Adipose tissue (tissue), 3 donors: ENCODE data around the gene KLK2. TPM values are rescaled to one million over a fixed set of nuclear protein-coding genes. Genes with fewer than 3 reads are reported as not detected.

Experiments
- H3K27ac ChIP-seq: one replicate; pipeline ENCODE4 v1.5.1; 2013; ENCODE audit warnings: low read depth, low read length
- WGBS, 3 donors: extraction: QIAGEN DNeasy Blood & Tissue Kit; methylation state at CpG; one replicate each; pipeline ENCODE4 v1.1.7; 2013; 5-methylcytosine and 5-hydroxymethylcytosine counted together
- polyA plus RNA-seq, 3 donors: library from polyadenylated mRNA; stranded (reverse); fragments of 200-250 nt; gene quantifications; one replicate each; pipeline ENCODE4 v1.2.3, GENCODE V29; 2013
- donor health status: healthy with polysubstance abuse.
- donor health status: Bipolar disorder and iron deficiency.
- donor health status: healthy.

The KLK2 gene
- polyA plus RNA-seq, 3 donors, result 0.03 TPM; not detected in 2

DNA sequence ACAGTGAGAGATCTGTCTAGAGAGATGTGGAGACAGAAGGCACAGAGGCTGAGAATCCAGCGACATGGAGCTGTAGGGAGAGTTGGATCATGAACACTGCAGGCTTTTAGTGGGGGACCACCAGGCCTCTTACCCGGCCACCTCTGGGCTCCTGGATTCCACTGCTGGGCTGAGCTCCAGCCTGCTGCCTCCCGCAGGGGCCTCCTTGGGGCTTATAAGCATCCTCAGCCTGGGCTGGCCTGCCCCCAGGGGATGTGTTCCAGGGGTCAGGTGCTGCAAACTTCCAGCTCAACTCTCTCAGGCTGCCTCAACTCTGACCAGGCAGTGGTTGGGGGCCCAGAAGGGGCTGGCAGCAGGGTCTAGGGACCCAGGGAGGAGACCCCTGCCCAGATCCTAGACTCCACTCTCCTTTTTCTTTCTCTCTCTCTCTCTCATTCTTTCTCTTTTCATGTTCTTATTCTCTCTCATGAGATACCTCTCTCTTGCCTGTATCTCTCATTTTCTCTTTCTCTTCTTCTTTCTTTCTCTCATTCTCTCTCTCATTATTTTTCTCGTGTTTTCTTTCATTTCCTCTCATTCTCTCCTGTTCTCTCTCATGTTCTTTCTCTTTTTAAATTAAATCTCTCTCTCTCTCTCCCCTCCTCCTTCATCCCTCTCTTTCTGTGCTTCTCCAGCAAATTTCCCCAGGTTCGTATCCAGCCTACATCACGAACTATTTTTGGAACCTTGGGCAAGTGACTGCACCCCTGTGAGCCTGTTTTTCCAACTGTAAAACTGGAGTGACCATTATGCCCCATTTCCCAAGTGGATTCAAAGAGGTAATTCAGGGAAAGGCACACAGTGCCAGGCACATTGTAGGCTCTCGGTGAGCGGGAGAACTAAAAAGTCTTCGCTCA is 38.2 kb downstream of the KLK2 start, which contains the start of gene KLK4:
Gene KLK4 (minus strand): TSS at position 190 of the 896 bp plus-strand sequence. CDS start 657 bp downstream, outside the sequence.
- WGBS, 3 donors, result 53 to 61% (median 56%) methylated on average over 9 of the region's 9 CpGs
- H3K27ac ChIP-seq, result no peak within 1 kb of the TSS

DNA sequence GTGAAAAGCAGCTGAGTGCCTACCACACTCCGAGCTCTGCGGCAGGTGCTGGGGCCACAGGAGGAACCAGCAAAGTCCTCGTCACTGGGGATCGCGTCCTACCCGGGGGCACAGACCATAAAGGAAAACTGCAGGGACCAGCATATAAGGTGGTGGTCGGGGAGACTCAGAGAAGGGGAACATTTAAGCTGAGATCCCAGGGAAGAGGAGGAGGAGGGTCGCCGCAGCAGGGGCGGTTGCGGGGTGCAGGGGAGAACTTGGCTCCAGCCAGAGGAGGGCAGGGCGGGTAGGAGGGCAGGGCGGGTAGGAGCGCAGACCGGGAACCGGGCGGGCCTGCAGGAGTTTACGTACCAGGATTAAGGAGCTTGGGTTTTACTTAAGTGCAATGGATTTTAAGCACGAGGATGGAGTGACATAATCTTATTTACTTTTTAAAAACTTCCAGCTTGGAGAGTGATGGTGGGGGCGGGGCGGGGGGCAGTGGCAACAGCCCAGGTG is 38.9 kb downstream of the KLK2 start:
- 13 to 17% (median 13%) methylated on average over 20 to 21 of the region's 21 CpGs for WGBS, 3 donors
- H3K27ac ChIP-seq, result no peak overlapping the region

DNA sequence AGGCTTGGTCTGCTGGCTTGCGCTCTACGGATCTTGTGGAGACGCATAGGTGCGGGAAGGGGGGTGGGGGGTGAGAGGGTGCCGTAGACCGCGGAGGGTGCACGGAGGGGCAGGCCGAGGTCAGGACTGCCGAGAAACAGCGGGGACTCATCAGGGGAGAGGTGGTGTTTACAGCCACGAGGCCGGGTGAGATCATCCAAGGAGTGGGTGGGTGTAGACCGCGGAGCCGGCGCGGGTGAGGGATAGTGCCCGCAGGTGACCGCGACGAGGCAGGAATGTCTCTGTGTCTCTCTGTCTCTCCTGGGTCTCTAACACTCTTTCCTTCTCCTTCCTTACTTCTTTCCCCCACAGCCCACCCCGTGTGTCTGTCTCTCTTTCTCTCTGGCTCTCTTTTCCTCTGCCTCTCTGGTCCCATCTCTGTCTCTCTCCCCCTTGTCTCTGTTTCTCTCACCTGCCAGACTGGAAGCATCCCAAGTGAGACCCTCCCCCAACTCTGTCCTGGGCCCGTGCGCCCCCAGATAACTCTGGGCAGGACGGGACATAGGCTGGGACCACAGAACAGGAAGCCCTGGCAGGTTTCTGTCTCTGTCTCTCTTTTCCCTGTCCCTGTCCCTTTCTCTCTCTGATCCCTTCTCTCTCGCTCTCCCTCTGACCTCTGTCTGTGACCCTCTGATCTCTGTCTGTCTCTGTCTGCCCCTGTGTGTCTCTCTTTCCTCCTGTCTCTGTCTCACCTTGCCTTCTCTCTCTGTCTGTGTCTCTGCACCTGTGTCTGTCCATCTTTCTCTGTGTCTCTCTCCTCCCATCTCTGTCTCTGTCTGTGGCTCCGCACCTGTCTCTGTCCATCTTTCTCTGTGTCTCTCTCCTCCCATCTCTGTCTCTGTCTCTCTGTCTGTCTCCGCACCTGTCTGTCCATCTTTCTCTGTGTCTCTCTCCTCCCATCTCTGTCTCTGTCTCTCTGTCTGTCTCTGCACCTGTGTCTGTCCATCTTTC is 39.8 kb downstream of the KLK2 start:
- WGBS, 3 donors, result 9% methylated on average over 27 to 29 of the region's 29 CpGs

DNA sequence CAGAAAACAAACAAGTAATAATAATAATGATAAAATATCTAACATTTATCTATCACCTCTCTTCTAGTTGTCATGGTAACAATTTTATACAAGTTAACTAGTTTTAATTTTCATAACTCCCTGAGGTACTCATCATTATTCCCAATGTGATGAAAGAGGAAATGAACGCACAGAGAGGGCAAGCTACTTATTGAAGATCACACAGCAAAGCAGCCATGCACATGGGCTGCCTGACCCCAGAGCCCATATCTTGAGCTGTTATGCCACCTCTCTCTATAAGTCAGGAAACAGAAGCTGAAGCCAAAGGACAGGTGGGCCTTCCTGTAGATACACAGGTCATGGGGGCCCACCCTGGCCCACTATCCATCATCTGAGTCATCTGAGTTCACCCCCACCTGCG is 42.8 kb downstream of the KLK2 start:
- 61 to 70% (median 62%) methylated on average over 2 of the region's 2 CpGs for WGBS, 3 donors
- no peak overlapping the region for H3K27ac ChIP-seq

More for the DNA sequence above, 39.8 kb downstream of the KLK2 start:
- H3K27ac ChIP-seq, result no peak overlapping the region

DNA sequence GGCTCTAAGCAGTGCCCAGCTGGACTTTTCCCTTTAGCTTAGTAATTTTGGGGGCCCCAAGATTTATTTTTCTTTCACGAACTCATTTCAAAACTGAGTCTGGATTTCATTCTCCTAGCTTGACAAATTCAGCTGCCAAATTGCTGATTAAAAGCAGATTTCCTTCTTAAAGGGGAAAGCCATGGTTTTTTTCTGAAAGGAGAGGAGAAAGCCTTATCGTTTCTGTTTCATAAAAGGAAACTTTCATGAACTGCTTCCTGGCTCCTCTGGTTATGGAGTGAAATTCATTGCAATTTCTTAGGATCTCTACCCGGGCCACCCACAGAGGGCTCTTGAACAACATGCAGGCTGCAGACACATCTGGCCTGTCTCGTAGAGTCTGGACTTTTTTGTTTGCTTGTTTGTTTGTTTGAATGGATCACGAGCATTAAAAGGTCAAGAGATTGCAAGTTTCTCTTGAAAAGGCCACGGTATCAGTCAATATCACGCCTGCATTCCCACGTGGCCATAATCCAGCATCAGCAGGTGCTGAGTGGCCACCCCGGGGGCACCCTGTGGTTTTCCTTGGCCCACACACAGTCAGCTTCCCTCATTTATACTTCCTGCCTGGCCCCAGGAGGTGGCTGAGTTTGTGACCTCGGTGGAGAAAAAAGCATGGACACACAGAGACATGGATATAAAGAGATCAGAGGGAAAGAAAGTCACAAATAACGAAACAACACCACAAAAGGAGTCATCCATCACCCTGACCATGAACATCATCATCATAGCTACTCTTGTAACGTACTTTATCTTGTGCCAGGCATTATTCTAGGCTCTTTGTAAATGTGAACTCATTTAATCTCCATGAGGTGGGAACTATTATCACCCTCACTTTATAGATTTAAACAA is 48.4 kb downstream of the KLK2 start:
- 3 to 5% (median 4%) methylated on average over 12 of the region's 12 CpGs for WGBS, 3 donors
- no peak overlapping the region for H3K27ac ChIP-seq

DNA sequence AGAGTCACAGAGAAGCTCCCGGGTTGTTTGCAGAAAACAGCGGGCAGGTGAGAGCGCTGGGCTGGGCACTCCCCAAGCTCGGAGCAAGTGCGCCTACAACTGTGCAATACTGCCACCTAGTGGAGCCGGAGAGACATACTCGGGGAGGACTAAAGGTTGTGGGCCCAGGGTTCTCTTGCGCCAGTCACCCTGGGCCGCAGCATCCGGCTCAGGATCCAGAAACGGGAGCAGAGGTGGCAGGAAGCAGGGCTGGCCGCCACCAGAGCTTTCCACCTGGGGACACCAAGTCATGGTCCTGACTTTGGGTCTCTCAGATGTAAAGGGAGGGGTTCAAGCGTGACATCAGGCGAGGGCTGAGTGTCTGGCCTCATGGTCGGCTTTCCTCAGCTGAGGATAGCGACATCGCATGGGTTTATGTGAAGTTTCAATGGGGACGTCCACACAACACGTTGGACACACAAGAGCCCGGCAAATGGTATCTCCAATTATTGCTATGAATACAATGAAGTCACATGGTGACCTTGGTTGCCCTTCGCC is 49.1 kb downstream of the KLK2 start:
- H3K27ac ChIP-seq, result no peak overlapping the region
- 27 to 32% (median 31%) methylated on average over 21 of the region's 21 CpGs for WGBS, 3 donors

DNA sequence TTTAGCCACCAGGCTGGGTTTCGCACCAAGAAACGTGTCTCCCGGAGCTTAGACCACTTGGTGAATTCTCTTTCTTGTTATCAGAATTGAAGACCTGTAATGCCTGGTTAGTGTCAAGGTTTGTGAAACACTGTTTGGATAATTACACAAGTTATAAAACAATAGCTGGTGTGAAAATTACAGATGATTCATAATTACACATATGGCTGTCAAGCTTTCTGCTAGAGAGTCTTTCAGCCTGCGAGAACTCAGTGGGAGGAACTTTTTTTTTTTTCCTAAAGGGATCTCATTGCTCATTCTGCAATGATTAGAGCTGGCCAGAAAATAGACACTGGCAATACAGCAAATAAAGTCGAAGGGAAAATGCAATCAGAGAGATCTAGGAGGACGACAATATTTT is 51.3 kb downstream of the KLK2 start:
- no peak overlapping the region for H3K27ac ChIP-seq
- WGBS, 3 donors, result 47 to 58% (median 53%) methylated on average over 6 of the region's 6 CpGs

DNA sequence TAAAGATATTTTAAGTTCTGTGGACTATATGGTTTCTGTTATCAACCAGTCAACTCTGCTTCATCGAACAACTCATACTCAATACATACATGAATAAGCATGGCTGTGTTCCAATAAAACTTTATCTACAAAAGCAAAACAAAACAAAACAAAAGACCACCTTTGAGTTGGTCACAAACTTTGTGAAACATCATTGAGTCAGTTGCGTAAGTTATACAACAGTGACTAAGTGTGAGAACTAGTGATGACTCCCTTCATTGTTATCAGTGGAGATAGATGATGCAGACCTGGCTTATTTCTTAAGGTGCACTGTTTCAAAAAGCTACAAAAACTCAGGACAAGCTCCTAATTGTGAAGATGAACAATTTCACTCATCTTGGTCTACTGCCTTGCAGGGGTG is 52.5 kb downstream of the KLK2 start:
- H3K27ac ChIP-seq, result no peak overlapping the region
- WGBS, 3 donors, result 88 to 94% (median 90%) methylated on average over 2 of the region's 2 CpGs

DNA sequence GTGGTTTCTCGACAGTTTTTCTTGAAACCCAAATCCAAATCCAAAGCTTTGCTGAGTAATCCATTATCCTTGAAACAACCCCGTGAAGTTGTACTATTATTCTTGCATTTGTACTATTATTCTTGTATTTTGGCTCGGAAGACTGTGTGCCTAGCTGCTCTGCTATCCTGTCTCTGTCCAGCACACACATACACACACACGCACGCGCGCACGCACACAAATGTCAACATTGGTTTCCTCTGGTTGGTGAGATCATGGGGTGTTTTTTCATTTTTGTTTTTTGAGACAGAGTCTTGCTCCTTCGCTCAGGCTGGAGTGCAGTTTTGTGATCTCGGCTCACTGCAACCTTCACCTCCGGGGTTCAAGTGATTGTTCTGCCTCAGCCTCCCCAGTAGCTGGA is 52.9 kb downstream of the KLK2 start:
- H3K27ac ChIP-seq, result no peak overlapping the region
- WGBS, 3 donors, result 70 to 79% (median 71%) methylated on average over 11 of the region's 11 CpGs

DNA sequence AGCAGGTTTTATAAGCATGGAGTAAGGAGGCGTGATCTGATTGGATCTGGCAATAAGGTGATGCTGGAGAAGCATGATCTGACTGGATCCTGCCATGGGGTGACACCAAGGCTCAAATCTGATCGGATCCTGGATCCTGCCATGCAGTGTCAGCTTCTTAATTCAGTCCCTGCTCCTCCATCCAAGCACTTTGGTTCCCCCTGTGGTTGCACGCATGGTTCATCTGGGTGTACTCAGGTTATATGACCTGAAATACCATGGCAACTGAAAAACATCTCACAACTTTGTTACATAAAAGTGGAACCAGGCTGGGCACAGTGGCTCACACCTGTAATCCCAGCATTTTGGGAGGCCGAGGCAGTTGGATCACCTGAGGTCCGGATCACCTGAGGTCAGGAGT is 55.6 kb downstream of the KLK2 start:
- no peak overlapping the region for H3K27ac ChIP-seq
- 62 to 79% (median 77%) methylated on average over 5 of the region's 5 CpGs for WGBS, 3 donors

Other genes with a start within 250 kb of the KLK2 start
- gene SYT3, start 233.6 kb upstream of the KLK2 start, polyA plus RNA-seq, result under 1 TPM; 0.07 to 0.24 (median 0.11) TPM
- gene C19orf81, start 224.0 kb upstream of the KLK2 start, polyA plus RNA-seq, result 1 to 10 TPM in 1 of 3 donors, not detected in 2; 1.5 TPM
- gene SHANK1, start 153.6 kb upstream of the KLK2 start, polyA plus RNA-seq, result 1 to 10 TPM in 1 of 3 donors, under 1 TPM in 2; 0.02 to 1.1 (median 0.33) TPM
- 10 to 100 TPM in 1 of 3 donors, 1 to 10 TPM in 2; 4.8 to 11.4 (median 5.3) TPM for gene CLEC11A, start 150.1 kb upstream of the KLK2 start, polyA plus RNA-seq
- not detected for gene GPR32, start 103.0 kb upstream of the KLK2 start, polyA plus RNA-seq
- not detected for gene ACP4, start 83.0 kb upstream of the KLK2 start, polyA plus RNA-seq
- 1,000 to 10,000 TPM in 1 of 3 donors, under 1 TPM in 1, not detected in 1; 0.92 to 1,524 TPM for gene KLK1, start 49.7 kb upstream of the KLK2 start, polyA plus RNA-seq
- under 1 TPM in 1 of 3 donors, not detected in 2; 0.10 TPM for gene KLK15, start 39.9 kb upstream of the KLK2 start, polyA plus RNA-seq
- under 1 TPM in 1 of 3 donors, not detected in 2; 0.05 TPM for gene KLK3, start 18.5 kb upstream of the KLK2 start, polyA plus RNA-seq
- not detected for gene KLK4, start 38.0 kb downstream of the KLK2 start, polyA plus RNA-seq
- 1 to 10 TPM in 1 of 3 donors, under 1 TPM in 1, not detected in 1; 0.28 to 1.3 TPM for gene KLK5, start 79.6 kb downstream of the KLK2 start, polyA plus RNA-seq
- under 1 TPM in 2 of 3 donors, not detected in 1; 0.03 to 0.18 TPM for gene KLK6, start 96.2 kb downstream of the KLK2 start, polyA plus RNA-seq
- 1 to 10 TPM in 1 of 3 donors, under 1 TPM in 2; 0.03 to 1.3 (median 0.86) TPM for gene KLK7, start 110.5 kb downstream of the KLK2 start, polyA plus RNA-seq
- 1 to 10 TPM in 2 of 3 donors, under 1 TPM in 1; 0.97 to 6.6 (median 1.3) TPM for gene KLK8, start 128.2 kb downstream of the KLK2 start, polyA plus RNA-seq
- gene KLK10, start 146.3 kb downstream of the KLK2 start, polyA plus RNA-seq, result 1 to 10 TPM in 1 of 3 donors, under 1 TPM in 2; 0.15 to 1.3 (median 0.90) TPM
- gene KLK11, start 153.2 kb downstream of the KLK2 start, polyA plus RNA-seq, result 10 to 100 TPM in 1 of 3 donors, 1 to 10 TPM in 2; 4.3 to 12.1 (median 9.5) TPM
- gene KLK12, start 161.6 kb downstream of the KLK2 start, polyA plus RNA-seq, result under 1 TPM in 1 of 3 donors, not detected in 2; 0.55 TPM
- gene KLK13, start 191.7 kb downstream of the KLK2 start, polyA plus RNA-seq, result 1 to 10 TPM in 2 of 3 donors, not detected in 1; 1.2 to 1.3 TPM
- under 1 TPM in 2 of 3 donors, not detected in 1; 0.07 to 0.20 TPM for gene KLK14, start 209.4 kb downstream of the KLK2 start, polyA plus RNA-seq
- gene CTU1, start 235.0 kb downstream of the KLK2 start, polyA plus RNA-seq, result 1 to 10 TPM; 1.2 to 4.9 (median 3.2) TPM